GM19372 (cell line): Measurements from ENCODE around the gene PRKCE.

Source experiments
- ATAC-seq: cut with Tn5 transposase; IDR thresholded peaks from one replicate; pipeline ENCODE4 v1.9.1; 2021; ENCODE audit warnings: mild to moderate bottlenecking, low read depth, moderate library complexity; ENCODE audit not compliant: unreplicated experiment

Gene PRKCE

GRCh38 chr2:45747363-45747762, 95.9 kb downstream of the PRKCE start:
- ATAC-seq = no peak

- no peak for ATAC-seq
Observed at GRCh38 chr2:45748239-45748638, 96.8 kb downstream of the PRKCE start.

GRCh38 chr2:45750001-45750400, 98.5 kb downstream of the PRKCE start:
- ATAC-seq = no peak

GRCh38 chr2:45750484-45750883, 99.0 kb downstream of the PRKCE start:
- ATAC-seq = no peak

GRCh38 chr2:45753381-45753780, 101.9 kb downstream of the PRKCE start:
- ATAC-seq = no peak

GRCh38 chr2:45754131-45755010, 102.9 kb downstream of the PRKCE start:
- ATAC-seq = no peak

GRCh38 chr2:45755585-45756335, 104.3 kb downstream of the PRKCE start:
- ATAC-seq = no peak

- ATAC-seq = no peak
Observed at GRCh38 chr2:45758018-45758417, 106.5 kb downstream of the PRKCE start.

- no peak for ATAC-seq
Observed at GRCh38 chr2:45759310-45759851, 107.9 kb downstream of the PRKCE start.

GRCh38 chr2:45761635-45762034, 110.2 kb downstream of the PRKCE start:
- ATAC-seq = no peak

- ATAC-seq = no peak
Observed at GRCh38 chr2:45763255-45763654, 111.8 kb downstream of the PRKCE start.

- ATAC-seq = no peak
Observed at GRCh38 chr2:45763797-45764196, 112.3 kb downstream of the PRKCE start.

- ATAC-seq = no peak
Observed at GRCh38 chr2:45765007-45765727, 113.7 kb downstream of the PRKCE start.

- no peak for ATAC-seq
Observed at GRCh38 chr2:45765728-45766254, 114.3 kb downstream of the PRKCE start.

GRCh38 chr2:45768208-45768607, 116.7 kb downstream of the PRKCE start:
- ATAC-seq = no peak

GRCh38 chr2:45769056-45769455, 117.6 kb downstream of the PRKCE start:
- no peak for ATAC-seq

- ATAC-seq = no peak
Observed at GRCh38 chr2:45769854-45770576, 118.5 kb downstream of the PRKCE start.

- no peak for ATAC-seq
Observed at GRCh38 chr2:45770811-45771210, 119.3 kb downstream of the PRKCE start.

- no peak for ATAC-seq
Observed at GRCh38 chr2:45771261-45771660, 119.8 kb downstream of the PRKCE start.

- ATAC-seq = no peak
Observed at GRCh38 chr2:45772038-45772437, 120.6 kb downstream of the PRKCE start.
